Sigmoid colon (tissue), 3 donors: ENCODE measurements around the gene RAB3C.

ENCODE experiments used
- POLR2A ChIP-seq, 2 donors: fragments of 450-650 bp; IDR thresholded peaks; one replicate each; pipeline ENCODE4 v1.6.1; 2016; ENCODE audit warnings: antibody characterized with exemption in 2 of 2, mild to moderate bottlenecking in 2 of 2, moderate library complexity in 2 of 2
- TF ChIP-seq, protein P1 (sequence below), 4 experiments: fragments of 450-650 bp in 3 of 4; fragments of 200-600 bp in 1 of 4; IDR thresholded peaks; one replicate each; pipeline ENCODE4 v1.5.1; 2016 to 2019; ENCODE audit warnings: antibody characterized with exemption in 4 of 4, mild to moderate bottlenecking in 3 of 4, moderate library complexity in 2 of 4

DNA sequence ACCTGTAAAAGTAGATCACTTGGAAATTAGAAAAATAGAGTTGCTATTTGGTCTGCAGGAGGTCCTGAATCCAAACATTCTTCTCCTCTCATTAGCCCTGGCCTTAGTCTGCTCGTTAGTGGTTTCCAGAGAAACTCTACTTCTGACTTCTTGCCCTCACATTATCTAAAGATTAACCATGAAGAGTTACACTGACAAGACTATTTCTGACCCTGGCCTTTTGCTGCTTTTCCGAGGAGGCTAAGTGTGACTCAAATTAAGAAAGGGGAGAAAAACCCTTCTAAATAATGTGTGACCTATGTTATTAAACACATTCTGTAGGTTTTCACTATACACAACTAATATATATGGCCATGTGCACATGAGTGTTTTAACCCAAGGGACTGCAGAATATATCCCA lies 302.4 kb downstream of the RAB3C start:
- TF ChIP-seq POLR2A (IDR thresholded peaks at IDR 0.05) = no peak
- TF ChIP-seq, protein P1, sequence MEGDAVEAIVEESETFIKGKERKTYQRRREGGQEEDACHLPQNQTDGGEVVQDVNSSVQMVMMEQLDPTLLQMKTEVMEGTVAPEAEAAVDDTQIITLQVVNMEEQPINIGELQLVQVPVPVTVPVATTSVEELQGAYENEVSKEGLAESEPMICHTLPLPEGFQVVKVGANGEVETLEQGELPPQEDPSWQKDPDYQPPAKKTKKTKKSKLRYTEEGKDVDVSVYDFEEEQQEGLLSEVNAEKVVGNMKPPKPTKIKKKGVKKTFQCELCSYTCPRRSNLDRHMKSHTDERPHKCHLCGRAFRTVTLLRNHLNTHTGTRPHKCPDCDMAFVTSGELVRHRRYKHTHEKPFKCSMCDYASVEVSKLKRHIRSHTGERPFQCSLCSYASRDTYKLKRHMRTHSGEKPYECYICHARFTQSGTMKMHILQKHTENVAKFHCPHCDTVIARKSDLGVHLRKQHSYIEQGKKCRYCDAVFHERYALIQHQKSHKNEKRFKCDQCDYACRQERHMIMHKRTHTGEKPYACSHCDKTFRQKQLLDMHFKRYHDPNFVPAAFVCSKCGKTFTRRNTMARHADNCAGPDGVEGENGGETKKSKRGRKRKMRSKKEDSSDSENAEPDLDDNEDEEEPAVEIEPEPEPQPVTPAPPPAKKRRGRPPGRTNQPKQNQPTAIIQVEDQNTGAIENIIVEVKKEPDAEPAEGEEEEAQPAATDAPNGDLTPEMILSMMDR (IDR thresholded peaks at IDR 0.05) = no peak
